Activated CD8-positive, alpha-beta memory T cell treated with anti-CD3 and anti-CD28 coated beads, Interleukin-2, amount 50 U/mL, for 4 hours (primary cell): Measurements from ENCODE around the gene TIMM17A.
A peak's percentile ranks its signal among the peaks of the same experiment; 100 is the strongest.
"Not testable (repeated sequence)": the region's sequence is repeated elsewhere in the genome, so short reads cannot be mapped to it uniquely, and the experiment has no call there.

Experiments used
- DNase-seq: peaks from one replicate; pipeline ENCODE4 v3.0.0-alpha.2; 2020

Gene TIMM17A

DNA sequence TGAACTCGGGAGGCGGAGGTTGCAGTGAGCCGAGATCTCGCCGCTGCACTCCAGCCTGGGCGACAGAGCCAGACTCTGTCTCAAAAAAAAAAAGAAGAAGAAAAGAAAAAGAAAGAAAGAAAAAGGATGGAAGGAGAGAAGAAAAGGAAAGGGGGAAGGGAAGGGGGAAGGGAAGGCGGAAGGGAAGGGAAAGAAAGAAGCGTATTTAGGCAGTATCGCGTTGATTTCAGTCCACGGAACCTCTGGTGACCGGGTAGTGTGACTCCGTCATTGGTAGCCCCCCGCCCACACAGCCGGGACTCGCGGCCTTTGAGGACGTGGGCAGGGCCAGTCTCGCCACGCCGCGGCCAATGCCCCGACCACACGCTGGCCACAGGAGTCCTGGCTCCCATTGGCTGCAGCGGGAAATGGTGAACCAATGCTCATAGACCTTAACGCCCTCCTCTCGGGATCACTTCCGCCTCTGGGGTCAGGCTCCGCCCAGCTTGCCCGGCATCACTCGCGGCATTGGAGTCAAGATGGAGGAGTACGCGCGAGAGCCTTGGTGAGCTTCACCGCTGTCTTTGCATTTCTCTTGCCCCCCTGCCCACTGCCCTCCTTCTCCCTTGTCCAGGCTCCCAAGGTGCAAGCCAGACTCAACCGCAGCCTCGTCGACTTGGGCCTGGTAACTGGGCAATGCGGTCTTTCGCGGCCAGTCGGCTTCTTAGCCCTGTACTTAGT lies at the start of gene TIMM17A:
Gene TIMM17A, plus strand, starts transcription at position 495 of the 720 bp plus-strand sequence. Its CDS starts 24 bp downstream, at position 519.
- DNase-seq: peak; percentile 90

DNA sequence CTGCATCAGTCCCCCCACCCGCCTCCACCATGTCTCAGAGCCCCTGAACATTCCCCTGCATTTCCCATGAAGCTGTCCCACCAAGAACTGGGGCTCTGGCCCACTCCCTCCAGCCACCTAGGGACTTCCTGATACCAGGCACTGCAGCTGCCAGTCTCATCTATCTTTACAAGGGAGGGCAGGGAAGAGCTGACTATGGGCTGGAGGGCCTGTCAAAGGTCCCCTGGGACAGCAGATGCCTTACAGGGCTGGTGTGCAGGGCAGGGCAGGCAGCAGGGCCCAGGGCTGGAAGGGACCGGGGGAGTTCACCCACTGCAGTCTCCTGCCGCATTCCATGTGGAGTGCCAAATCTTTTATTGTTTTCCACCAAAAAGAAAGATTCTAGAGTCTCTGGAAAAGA lies 49.0 kb upstream of the TIMM17A start:
- DNase-seq: no peak

DNA sequence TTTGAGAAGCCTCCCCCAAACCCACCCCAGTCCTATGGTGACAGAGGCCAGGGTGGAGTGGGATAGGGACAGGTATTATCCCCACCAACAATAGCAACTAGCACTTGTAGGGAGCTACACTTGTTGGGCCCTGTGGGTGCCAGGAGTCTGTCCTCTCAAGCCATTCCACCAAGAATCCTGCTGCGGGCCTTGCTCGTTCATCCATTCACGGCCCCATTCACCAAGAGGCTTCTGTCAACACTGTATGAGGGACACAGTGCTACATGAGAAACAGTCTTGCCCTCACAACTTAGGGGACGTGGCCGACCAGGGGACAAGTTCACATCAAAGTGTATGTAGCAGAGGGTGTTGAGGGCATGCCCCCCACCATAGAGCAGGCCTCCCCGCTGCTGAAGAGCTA lies 47.7 kb upstream of the TIMM17A start:
- no peak for DNase-seq

DNA sequence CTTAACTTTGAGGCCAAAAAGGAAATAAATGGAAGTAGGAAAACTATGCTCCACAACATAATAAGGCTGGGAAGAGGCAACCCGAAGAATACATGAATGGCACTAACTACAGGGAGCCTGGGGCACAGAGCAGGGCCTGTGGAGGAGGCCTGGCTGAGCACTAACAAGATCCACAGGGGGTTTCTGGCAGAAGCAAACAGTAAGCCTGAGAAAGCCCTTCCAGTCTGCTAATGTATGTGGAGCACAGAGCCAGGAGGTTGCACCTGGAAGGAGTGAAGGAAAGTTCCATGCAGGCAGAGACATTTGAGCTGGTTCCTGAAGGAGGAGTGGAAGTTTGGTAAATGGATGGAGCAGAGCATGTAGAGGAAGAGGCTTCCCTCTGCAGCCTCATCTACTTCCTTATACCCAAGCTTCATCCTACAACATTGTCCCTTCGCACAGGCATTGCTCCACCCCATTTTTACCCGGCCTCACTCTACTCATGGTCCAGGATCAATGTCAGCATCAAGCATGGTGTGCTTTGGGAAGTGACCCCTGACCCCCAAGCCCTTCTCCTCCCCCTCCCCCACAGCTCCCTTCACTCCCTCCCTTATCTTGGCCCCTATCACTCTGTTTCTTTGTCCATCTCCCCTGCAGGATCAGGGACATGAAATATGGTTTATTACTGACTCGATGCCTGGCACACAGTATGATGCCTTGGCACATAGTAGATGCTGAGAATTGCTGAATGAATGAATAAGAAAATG lies 43.3 kb upstream of the TIMM17A start:
- no peak for DNase-seq

DNA sequence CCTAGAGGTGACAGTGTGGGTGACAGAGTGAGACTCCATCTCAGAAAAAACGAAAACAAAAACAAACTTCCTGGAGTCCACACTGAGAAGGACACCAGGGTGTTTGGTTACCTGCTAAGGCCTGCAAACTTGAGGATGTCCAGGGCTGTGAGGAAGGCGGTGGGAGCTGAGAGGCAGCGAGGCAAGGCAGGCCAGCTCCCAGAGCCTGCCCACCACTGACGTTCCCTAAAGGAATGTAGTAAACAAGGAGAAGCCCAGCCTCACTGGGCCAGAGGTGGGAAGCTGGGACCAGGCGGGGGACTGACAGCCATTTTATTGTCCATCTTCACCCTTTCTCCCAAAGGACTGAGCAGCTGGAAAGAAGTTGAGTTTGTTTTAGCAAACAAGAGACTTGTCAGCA lies 42.5 kb upstream of the TIMM17A start:
- no peak for DNase-seq

DNA sequence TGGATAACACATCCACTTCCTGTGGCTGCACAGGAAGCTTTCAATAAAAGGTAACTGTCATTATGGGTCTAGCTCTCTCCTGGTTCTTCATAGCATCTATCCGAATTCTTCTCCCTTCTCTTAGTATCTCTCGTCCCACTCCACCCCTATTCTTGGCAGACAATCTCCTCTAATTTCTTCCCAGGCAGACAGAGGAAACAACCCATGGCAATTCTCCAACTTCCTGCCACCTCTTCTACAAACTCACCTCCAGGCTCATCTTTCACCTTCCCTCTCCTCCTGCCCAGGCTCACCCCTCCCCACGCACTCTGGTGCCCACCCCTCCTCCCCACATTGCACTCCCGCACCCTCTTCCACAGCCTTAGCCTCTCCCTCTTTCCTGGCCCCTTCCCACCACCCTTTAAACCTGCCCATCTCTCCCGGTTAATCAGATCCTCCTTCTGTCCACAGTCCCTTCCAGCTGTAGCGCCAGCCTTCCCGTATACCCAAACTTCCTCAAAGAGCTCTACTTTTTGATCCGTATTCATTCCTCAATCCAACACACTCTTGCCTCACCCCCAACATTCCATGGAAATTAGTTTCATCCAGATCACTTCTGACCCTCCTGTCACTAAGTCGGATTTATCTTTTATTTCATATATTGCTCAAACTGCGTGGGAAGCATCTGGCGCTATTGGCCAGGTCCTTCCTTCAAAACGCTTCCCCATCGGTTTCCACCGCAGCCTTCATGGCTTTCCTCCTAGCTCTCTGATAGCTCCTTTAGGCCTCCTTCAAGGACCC lies 40.7 kb upstream of the TIMM17A start:
- DNase-seq: no peak

DNA sequence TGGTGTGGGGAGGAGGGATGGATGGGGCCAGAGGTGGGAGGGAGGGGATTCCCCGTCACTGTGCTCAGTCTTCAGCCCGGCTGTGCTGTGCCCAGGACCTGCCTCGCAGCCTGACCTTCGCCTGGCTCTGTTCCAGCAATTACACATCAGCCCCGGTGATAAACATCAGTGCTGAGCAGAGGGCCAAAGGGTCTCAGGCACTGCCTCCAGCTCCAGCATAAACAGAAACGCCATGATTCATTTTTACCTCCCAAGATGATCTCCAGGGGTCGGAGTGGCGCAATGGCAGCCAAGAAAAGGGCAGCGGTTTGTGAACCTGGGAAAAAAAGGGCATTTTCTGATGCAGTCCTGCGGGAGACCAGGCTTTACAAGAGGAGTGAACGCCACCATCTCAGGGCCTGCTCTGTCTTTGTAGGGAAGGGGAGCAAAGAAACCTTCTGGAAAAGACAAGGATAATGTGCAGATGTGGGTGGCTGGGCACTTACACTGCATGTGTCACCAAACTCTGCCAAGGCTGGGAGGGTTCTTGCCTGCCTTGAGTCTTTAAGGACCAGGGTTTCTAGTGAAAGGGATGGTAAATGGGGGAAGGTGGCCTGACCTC lies 38.6 kb upstream of the TIMM17A start:
- no peak for DNase-seq

DNA sequence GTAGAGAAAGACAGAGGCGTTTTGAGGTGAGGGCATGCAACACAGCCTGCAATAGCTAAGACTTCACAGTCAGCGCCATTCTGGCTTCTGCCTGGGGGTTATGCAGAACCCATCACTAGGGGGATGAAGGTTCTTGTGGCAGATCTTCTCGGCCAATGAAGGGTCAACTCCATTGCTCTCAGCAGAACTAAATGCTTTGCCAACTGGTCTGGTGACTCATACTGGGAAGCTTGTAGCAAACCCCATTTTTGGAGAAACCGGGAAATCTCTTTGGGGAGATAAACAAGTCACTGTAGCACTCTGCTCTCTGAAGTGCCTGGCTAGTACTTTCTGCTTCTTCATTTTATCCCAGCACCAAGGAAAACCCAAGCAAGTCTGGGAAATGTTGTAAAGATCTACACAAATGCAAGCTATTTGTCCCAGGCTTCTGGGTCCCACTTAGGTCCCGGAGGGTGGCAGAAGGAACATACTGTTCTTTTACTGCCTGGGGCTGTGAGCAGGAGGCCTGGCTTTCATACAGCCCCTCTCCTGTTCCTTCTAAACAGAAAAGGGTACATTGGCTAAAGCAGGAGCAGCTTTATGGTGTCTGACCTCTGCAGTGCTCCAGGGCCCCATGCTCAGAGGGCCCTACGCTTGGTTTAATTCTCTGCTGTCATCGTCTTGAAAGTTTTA lies 37.8 kb upstream of the TIMM17A start:
- DNase-seq: no peak

DNA sequence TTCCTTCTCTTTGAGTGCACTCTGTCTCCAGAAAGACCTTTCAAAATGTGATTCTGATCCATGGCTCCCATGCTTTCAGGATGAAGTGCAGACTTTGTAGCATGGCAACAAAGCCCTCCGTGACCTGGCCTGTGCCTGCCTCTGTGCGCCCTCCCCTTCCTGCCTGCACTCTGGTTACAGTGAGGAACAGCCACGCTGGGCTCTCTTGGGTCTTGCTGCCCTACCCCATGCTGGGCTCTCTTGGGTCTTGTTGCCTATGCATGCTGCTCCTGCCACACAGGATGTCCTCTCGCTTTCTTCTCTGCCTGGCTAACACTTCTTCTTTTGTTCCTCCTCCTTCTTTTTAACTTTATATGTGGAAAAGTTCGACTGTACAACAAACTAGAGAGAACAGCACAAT lies 37.0 kb upstream of the TIMM17A start:
- DNase-seq: no peak

DNA sequence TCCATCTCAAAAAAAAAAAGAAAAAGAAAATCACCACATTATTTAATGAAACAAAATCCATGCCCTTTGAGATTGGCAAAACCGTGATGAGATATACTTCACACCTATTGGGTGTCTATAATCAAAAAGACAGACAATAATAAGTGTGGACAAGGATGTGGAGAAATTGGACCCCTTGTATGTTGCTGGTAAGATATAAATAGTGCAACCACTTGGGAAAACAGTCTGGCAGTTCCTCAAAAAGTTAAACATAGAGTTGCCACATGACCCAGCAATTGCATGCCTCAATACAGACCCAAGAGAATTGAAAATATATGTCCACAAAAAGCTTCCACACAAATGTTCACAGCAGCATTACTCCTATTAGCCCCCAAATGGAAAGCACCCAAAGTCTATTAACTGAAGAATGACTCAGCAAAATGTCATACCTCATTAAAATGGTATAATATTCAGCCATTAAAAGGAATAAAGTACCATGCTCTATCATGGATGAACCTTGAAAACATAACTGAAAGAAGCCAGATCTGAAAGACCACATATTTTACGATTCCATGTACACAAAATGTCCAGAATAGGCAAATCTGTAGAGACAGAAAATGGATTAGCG lies 33.2 kb upstream of the TIMM17A start:
- DNase-seq: no peak

DNA sequence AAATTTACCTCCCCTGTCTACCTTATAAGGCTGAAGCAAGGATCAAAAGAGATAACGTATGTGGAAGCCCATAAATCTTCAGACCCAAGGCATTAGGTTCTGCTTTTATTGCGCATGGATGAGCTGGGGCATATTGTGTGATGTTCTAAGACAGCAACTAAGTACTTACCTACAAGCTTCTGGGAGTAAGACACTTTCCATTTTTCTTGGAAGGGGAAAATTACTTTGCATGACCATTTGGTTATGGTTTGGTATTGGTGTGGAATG lies 30.1 kb upstream of the TIMM17A start:
- DNase-seq: no peak

DNA sequence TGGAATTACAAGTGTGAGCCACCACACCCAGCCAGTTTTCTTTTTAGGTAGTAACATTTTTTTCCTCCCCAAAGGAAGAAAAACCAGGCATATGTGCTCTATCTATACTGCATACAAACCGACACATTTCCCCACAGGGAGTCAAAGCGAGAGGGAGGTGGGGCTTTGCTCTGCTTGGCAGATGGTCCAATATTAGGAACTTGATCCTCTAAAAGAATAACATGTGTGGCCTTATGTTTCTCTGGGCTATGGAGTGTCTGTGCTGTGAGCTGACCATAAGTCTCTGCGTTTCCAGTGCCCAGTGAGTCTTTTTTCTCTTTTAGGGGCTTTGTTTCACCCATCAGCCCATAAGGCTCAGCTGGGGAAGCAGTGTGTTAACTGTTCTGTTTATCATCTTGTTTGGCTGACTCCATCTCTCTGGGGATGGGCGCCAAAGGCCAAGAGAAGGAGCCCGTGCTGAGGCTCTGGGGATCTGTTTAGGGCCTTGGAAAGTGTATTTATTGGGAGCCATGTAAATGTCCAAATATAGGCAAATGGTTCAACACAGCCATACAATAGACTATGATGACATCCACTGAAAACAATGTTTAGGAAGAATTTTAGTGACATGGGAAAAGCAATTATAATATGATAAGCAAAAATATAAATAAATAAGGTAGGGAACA lies 29.2 kb upstream of the TIMM17A start:
- DNase-seq: no peak

DNA sequence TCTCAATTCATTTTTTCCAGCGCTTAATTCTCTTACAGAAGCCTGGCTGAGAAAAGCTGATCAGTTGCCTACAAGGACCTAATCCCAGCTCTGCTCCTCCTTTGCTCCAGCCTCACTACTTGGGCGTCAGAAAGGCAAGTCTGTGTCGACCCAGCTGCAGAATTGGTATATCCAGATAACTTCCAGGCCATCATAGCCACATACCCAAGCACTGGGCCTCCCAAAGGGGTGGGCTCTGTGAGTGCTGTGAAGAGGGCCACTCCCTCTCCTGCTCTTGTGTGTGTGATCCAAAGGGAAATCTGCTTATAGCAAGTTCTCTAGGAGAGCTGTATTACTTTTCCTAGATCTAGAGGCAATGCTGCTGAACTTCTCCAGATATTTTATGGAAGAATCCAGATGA lies 27.0 kb upstream of the TIMM17A start:
- DNase-seq: no peak

DNA sequence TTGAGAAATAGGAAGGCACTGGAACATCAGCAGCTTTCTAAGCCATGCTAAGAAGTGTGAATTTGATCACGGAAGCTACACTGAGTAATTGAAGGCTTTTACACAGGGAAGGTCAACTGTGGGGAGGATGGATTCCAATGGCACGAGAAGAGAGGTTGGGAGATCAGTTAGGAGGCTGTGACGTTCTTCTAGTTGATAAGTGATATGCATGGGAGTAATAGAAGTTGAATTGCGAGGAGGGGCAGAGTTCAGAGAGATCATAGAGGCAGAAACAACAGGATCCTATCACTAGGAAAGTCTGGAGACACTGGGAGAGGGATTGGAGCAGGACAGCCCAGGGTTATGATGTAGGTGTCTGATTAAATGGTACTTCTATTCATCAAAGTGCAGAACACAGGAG lies 25.2 kb upstream of the TIMM17A start:
- DNase-seq: no peak

DNA sequence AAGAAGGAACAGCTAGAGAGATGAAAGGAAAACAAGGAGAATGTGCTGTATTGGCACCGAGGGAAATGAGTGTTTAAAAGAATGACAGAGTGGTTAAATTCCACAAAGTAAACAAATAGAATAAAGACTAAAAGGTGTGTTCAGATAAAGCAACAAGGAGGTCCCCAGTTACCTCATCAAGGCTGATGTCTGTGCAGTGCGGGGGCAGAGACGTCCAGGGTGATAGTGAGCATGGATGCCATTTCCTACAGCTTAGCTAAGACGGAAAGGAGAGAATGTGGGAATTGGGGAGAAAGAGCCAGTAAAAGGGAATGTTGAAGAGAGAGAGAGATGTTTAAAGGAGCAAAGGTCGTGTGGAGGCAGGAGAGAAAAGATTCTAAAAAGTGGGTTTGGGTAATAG lies 24.5 kb upstream of the TIMM17A start:
- no peak for DNase-seq

DNA sequence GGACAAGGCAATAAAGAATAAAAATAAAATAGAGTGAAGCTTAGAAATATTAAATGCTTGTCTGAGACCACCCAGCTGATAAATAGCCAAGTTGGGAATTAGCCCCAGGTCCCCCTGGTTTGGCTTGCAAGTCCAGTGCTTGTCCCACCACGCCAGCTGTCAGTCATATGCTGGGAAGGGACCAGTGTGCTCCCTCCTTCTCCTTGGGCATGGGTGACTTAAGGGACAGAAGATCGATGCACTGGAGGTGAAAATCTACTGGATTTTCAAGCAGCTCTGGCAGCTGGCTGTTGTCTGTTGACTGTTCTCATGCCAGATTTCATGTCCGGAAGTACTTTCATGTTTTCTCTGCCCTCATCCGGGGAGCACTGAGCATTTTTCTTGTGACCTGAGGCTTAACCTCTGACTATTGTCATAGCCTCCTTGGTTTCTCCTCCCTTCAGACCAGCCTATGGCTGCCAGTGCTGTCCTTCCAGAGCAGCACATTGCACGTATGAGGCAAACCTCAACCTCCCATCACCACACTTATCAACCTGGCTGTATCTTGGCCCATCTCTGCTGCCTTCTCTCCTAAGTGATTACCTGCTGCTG lies 21.4 kb upstream of the TIMM17A start:
- DNase-seq: no peak

DNA sequence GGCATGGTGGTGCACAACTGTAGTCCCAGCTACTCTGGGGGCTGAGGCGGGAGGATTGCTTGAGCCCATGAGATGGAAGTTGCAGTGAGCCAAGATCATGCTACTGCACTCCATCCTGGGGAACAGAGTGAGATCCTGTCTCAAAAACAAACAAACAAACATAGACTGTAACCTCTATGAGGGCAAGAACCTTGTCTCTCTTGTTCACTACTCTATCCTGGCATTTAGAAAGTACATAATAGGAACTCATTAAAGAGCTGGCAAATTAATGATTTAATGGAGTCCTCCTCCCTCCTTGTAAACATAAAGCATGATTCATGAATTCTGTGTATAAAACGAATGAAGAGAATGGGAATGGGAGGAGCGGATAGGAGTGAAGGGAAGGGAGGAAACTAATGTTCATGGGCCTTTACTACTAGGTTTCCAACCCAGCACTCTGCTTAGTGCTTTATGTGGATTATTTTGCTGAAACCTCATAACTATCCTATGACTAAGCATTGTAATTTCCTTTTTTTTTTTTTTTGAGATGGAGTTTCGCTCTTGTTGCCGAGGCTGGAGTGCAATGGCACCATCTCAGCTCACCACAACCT lies 17.6 kb upstream of the TIMM17A start:
- no peak for DNase-seq

DNA sequence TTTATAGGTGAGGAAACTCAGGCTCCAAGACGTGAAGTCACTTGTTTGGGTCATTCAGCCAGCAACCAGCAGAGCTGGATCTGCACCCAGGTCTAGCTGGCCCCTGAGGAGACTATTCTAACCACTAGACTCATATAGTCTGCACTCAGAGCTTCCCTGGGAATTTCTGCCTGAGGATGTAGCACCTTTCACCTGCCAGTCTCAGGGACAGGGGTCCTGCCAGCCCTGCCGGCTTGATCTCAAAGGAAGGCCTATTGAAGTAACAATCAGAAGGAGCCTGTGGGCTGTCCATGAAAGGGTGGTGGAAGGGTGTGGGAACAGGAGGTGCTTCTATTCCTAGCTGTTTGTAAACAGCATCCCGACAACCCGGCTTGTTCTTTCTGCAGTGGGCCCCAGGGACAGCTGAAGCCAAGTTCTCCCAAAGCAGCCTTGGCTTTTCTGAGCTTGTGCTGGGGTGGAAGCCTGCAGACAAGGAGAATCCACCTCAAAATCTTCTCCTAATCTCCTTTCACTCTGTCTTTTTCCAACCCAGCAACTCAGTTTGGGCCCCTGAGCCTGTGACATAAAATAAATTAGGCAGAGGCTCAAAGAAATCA lies 16.8 kb upstream of the TIMM17A start:
- DNase-seq: no peak

DNA sequence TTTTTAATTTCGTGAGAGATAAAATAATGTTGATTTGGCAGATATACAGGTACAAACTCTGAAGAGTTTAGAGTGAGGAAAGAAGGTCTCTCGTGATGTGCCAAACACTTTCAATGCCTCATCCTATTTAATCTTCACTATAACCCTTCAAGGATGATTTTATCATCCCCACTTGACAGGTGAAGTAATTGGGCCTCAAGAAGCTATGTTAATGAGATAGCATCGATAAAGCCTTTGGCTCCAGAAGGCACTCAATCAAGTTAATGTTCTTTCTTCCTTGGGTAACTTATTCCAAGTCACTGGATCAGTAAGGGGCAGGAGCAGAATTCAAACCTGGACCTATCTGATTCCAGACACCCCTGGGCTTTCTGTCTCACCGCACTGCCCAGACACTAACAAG lies 16.2 kb upstream of the TIMM17A start:
- no peak for DNase-seq

DNA sequence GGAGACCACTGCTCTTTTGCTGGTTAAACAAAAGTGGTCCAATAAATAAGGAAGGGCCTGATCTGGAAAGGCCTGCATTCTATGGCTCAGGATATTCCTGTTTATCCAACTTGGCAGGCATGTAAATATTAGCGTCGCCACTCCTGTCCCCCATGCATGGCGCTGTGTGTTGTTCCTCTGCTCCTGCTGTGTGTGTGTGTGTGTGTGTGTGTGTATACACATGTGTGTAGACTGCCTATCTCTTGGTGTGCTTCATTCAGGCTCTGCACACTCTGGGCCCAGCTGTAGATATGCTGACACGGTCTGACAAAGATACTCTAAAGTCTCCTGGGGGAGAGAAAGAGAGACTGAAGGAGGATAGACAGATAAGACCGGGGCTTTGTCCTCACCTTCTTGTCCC lies 15.7 kb upstream of the TIMM17A start:
- no peak for DNase-seq

DNA sequence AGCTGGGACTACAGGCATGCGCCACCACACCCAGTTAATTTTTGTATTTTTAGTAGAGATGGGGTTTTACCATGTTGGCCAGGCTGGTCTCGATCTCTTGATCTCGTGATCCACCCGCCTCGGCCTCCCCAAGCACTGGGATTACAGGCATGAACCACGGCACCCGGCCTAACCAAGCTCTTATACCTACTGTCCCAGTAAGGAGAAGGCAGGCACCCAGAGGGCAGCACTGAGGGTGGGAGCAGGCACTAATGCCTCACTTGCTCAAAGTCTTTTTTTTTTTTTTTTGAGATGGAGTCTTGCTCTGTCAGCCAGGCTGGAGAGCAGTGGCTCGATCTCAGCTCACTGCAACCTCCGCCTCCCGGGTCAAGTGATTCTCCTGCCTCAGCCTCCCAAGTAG lies 15.0 kb upstream of the TIMM17A start:
- DNase-seq: not testable (repeated sequence)
